ENCODE data around the gene MYH14.

MYH14 gene

DNA sequence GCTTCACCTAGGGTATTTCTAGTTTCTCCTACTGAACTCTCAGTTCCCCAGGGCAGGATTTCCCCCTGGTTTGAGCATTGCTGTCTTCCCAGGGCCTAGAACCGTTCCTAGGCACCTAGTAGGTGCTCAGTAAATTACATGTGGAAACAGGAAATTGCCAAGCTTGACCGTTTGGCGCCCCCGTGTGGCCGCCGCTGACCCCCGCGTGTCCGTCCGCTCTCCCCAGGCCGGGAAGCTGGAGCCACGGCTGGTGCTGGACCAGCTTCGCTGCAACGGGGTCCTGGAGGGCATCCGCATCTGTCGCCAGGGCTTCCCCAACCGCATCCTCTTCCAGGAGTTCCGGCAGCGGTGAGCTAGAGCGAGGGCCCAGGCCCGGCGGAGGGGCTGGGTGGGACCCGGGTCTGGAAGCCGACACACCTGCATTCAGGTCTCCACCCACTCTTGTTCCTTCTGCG lies 55.5 kb downstream of the MYH14 start:
- H3K27me3 ChIP-seq (ENCODE audit: low read length) = no peaks in the 10 kb centered on the region
- H2AFZ ChIP-seq (ENCODE audit: low read depth, low read length, severe bottlenecking) = no peak overlapping the region
- TF ChIP-seq, protein P1, sequence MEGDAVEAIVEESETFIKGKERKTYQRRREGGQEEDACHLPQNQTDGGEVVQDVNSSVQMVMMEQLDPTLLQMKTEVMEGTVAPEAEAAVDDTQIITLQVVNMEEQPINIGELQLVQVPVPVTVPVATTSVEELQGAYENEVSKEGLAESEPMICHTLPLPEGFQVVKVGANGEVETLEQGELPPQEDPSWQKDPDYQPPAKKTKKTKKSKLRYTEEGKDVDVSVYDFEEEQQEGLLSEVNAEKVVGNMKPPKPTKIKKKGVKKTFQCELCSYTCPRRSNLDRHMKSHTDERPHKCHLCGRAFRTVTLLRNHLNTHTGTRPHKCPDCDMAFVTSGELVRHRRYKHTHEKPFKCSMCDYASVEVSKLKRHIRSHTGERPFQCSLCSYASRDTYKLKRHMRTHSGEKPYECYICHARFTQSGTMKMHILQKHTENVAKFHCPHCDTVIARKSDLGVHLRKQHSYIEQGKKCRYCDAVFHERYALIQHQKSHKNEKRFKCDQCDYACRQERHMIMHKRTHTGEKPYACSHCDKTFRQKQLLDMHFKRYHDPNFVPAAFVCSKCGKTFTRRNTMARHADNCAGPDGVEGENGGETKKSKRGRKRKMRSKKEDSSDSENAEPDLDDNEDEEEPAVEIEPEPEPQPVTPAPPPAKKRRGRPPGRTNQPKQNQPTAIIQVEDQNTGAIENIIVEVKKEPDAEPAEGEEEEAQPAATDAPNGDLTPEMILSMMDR (IDR thresholded peaks at IDR 0.05; ENCODE audit: insufficient read depth, low read length, poor library complexity, severe bottlenecking) = peak; percentile 81
- TF ChIP-seq EZH2phosphoT487 (conservative IDR thresholded peaks at IDR 0.05; ENCODE audit: low read length) = no peak
- no peak overlapping the region for H3K4me3 ChIP-seq (ENCODE audit: insufficient read depth, low read length, poor library complexity, severe bottlenecking)
- no peaks in the 10 kb centered on the region for H3K9me3 ChIP-seq (ENCODE audit: insufficient read depth, low read length)
- H3K36me3 ChIP-seq (ENCODE audit: low read length) = no peaks in the 10 kb centered on the region
- H3K9me2 ChIP-seq (replicated peaks; ENCODE audit: insufficient read depth, low read length) = no peaks in the 10 kb centered on the region
- H3F3A ChIP-seq (ENCODE audit: insufficient read depth) = no peaks in the 10 kb centered on the region
- no peak overlapping the region for H3K4me2 ChIP-seq (ENCODE audit: low read depth, low read length, poor library complexity, severe bottlenecking)
- no peak overlapping the region for H3K9ac ChIP-seq (ENCODE audit: low read length)
- no peak overlapping the region for H3K27ac ChIP-seq (ENCODE audit: low read depth, low read length)
- no peaks in the 10 kb centered on the region for H3K79me2 ChIP-seq (ENCODE audit: insufficient read depth, low read length)
- no peaks in the 10 kb centered on the region for H4K20me1 ChIP-seq (ENCODE audit: low read depth, low read length)

DNA sequence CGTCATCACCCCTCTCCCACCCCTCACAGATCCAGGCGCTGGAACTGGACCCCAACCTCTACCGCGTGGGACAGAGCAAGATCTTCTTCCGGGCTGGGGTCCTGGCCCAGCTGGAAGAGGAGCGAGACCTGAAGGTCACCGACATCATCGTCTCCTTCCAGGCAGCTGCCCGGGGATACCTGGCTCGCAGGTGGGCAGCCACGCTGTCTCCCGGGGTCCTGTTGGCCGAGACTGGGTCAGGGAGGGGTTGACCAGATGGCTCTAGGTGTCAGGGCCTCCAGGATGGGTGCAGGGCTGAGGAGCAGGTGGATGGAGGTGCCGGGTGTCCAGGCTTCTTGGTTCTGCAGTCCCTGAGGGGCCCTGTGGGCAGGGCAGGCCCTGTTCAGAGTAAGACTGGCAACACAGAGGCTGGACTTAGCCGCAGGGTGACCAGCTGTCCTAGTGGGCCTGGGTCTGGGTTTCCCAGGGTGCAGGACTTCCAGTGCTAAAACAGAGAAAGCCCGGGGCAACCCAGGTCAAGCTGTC lies 58.1 kb downstream of the MYH14 start:
- H3K9ac ChIP-seq (ENCODE audit: low read length) = no peak overlapping the region
- no peak overlapping the region for H2AFZ ChIP-seq (ENCODE audit: low read depth, low read length, severe bottlenecking)
- H3K27ac ChIP-seq (ENCODE audit: low read depth, low read length) = no peak overlapping the region
- no peak overlapping the region for H3K4me2 ChIP-seq (ENCODE audit: low read depth, low read length, poor library complexity, severe bottlenecking)
- no peaks in the 10 kb centered on the region for H3K36me3 ChIP-seq (ENCODE audit: low read length)
- H3K9me3 ChIP-seq (ENCODE audit: insufficient read depth, low read length) = no peaks in the 10 kb centered on the region
- H3K79me2 ChIP-seq (ENCODE audit: insufficient read depth, low read length) = no peaks in the 10 kb centered on the region
- H3K27me3 ChIP-seq (ENCODE audit: low read length) = no peaks in the 10 kb centered on the region
- H3K9me2 ChIP-seq (replicated peaks; ENCODE audit: insufficient read depth, low read length) = no peaks in the 10 kb centered on the region
- H3K4me3 ChIP-seq (ENCODE audit: insufficient read depth, low read length, poor library complexity, severe bottlenecking) = no peak overlapping the region
- H4K20me1 ChIP-seq (ENCODE audit: low read depth, low read length) = no peaks in the 10 kb centered on the region
- no peaks in the 10 kb centered on the region for H3F3A ChIP-seq (ENCODE audit: insufficient read depth)
- TF ChIP-seq, protein P1 (IDR thresholded peaks at IDR 0.05; ENCODE audit: insufficient read depth, low read length, poor library complexity, severe bottlenecking) = no peak

DNA sequence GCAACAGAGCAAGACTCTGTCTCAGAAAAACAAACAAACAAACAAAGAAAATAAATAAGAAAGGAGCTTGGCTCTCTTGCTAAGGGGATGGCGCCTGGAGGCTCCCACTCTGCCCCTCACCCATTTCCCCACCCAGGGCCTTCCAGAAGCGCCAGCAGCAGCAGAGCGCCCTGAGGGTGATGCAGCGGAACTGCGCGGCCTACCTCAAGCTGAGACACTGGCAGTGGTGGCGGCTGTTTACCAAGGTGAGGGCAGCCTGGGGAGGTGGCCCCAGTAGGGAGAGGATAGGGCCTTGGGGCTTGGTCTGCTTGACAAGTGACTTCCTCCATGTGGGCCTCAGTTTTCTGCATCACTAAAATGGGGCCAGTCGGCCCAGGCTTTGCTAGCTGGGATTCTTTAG lies 59.8 kb downstream of the MYH14 start:
- H3K9me2 ChIP-seq (replicated peaks; ENCODE audit: insufficient read depth, low read length) = no peaks in the 10 kb centered on the region
- no peaks in the 10 kb centered on the region for H3K79me2 ChIP-seq (ENCODE audit: insufficient read depth, low read length)
- H3K9me3 ChIP-seq (ENCODE audit: insufficient read depth, low read length) = no peaks in the 10 kb centered on the region
- H3K4me3 ChIP-seq (ENCODE audit: insufficient read depth, low read length, poor library complexity, severe bottlenecking) = no peak overlapping the region
- no peaks in the 10 kb centered on the region for H3K36me3 ChIP-seq (ENCODE audit: low read length)
- TF ChIP-seq EZH2phosphoT487 (conservative IDR thresholded peaks at IDR 0.05; ENCODE audit: low read length) = no peak
- TF ChIP-seq, protein P1 (IDR thresholded peaks at IDR 0.05; ENCODE audit: insufficient read depth, low read length, poor library complexity, severe bottlenecking) = no peak
- no peak overlapping the region for H2AFZ ChIP-seq (ENCODE audit: low read depth, low read length, severe bottlenecking)
- H4K20me1 ChIP-seq (ENCODE audit: low read depth, low read length) = no peaks in the 10 kb centered on the region
- H3K4me2 ChIP-seq (ENCODE audit: low read depth, low read length, poor library complexity, severe bottlenecking) = no peak overlapping the region
- H3K9ac ChIP-seq (ENCODE audit: low read length) = no peak overlapping the region
- H3F3A ChIP-seq (ENCODE audit: insufficient read depth) = no peaks in the 10 kb centered on the region
- no peak overlapping the region for H3K27ac ChIP-seq (ENCODE audit: low read depth, low read length)
- H3K27me3 ChIP-seq (ENCODE audit: low read length) = no peaks in the 10 kb centered on the region
